ENCODE results near the gene DHX58. TPM values are rescaled to one million over a fixed set of nuclear protein-coding genes. Genes with fewer than 3 reads are reported as not detected.

The DHX58 gene
- total and polyA plus RNA-seq, 2 of the 4 experiments (the other 2 are of a cell fraction) = 1.1 to 2.8 TPM

DNA sequence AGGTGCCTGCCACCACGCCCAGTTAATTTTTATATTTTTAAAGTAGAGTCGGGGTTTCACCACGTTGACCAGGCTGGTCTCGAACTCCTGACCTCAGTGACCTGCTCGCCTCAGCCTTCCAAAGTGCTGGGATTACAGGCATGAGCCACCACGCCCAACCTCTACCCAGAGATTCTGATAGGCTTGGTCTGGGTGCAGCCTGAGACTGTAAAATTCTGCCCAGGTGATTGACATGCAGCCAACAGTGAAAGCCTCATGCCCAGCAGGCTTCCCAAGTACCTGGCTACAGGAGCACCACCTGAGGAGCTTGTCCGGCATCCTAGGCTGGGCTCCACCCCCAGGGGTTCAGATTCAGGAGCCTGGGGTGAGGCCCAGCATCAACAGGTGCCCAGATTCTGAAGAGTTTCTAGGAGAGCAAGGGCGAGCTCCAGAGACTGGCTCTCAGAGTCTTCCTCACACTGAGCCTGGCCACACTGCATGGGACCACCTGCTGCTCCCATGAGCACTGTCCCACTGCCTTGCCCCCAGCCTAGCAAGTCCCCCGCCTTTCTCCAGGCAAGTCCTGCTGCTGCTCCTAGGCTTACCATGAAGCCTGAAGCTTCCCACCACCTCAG, 30.9 kb downstream of the DHX58 start:
- BruUV-seq (replicated peaks) = no TSS peak
- intact Hi-C loops (cut with micrococcal nuclease) (no loop called here), dilution Hi-C loops (cut with HindIII; ENCODE audit: low sequenced_read_pairs, unreplicated experiment) (no loop called here), in situ Hi-C loops (cut with MboI; ENCODE audit: low sequenced_read_pairs) (no loop called here)
- H2AFZ ChIP-seq (replicated peaks; ENCODE audit: low read length, poor library complexity) = no peak overlapping the region
- no peak overlapping the region for H3K9ac ChIP-seq (ENCODE audit: low read depth, low read length)
- H3K79me1 ChIP-seq (ENCODE audit: low read depth in 1 of 2, low read length in 2 of 2) = no peaks in the 10 kb centered on the region
- H3K4me2 ChIP-seq (ENCODE audit: low read depth, low read length) = no peak overlapping the region
- H3K36me3 ChIP-seq (ENCODE audit: control insufficient read depth, insufficient read depth, low read length) = no peaks in the 10 kb centered on the region
- POLR2A ChIA-PET (ENCODE audit: unreplicated experiment) = no interaction called here
- H2BK120ac ChIP-seq (ENCODE audit: low read depth, low read length) = no peak overlapping the region
- H3K18ac ChIP-seq (ENCODE audit: low read depth, low read length) = no peak overlapping the region
- H3K23ac ChIP-seq (ENCODE audit: low read depth, low read length) = no peak overlapping the region
- no peak overlapping the region for H2BK20ac ChIP-seq (ENCODE audit: low read depth, low read length)
- H3K4me1 ChIP-seq (ENCODE audit: control insufficient read depth, insufficient read depth, low read length) = no peaks in the 10 kb centered on the region
- H4K20me1 ChIP-seq (ENCODE audit: insufficient read depth, low read length) = no peaks in the 10 kb centered on the region
- H2BK15ac ChIP-seq (ENCODE audit: low read depth, low read length) = no peak overlapping the region
- H4K5ac ChIP-seq (ENCODE audit: low read depth, low read length) = no peak overlapping the region
- no peak for TF ChIP-seq FOS (IDR thresholded peaks at IDR 0.05; ENCODE audit: low read depth, low read length)
- TF ChIP-seq, protein P1, sequence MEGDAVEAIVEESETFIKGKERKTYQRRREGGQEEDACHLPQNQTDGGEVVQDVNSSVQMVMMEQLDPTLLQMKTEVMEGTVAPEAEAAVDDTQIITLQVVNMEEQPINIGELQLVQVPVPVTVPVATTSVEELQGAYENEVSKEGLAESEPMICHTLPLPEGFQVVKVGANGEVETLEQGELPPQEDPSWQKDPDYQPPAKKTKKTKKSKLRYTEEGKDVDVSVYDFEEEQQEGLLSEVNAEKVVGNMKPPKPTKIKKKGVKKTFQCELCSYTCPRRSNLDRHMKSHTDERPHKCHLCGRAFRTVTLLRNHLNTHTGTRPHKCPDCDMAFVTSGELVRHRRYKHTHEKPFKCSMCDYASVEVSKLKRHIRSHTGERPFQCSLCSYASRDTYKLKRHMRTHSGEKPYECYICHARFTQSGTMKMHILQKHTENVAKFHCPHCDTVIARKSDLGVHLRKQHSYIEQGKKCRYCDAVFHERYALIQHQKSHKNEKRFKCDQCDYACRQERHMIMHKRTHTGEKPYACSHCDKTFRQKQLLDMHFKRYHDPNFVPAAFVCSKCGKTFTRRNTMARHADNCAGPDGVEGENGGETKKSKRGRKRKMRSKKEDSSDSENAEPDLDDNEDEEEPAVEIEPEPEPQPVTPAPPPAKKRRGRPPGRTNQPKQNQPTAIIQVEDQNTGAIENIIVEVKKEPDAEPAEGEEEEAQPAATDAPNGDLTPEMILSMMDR (conservative IDR thresholded peaks at IDR 0.05; ENCODE audit: low read depth, low read length) = no peak
- no peak for TF ChIP-seq CHD1 (IDR thresholded peaks at IDR 0.05; ENCODE audit: low read depth, low read length)
- TF ChIP-seq NFE2L2 (IDR thresholded peaks at IDR 0.05; ENCODE audit: low read depth, low read length) = no peak
- TF ChIP-seq MAZ (IDR thresholded peaks at IDR 0.05; ENCODE audit: borderline replicate concordance, low read depth, low read length) = no peak
- TF ChIP-seq RAD21 (IDR thresholded peaks at IDR 0.05; ENCODE audit: low read length) = no peak
- no peak for TF ChIP-seq SMC3 (IDR thresholded peaks at IDR 0.05; ENCODE audit: low read depth, low read length)
- TF ChIP-seq RCOR1 (IDR thresholded peaks at IDR 0.05; ENCODE audit: insufficient replicate concordance, low read length) = no peak
- TF ChIP-seq RFX5 (IDR thresholded peaks at IDR 0.05; ENCODE audit: low read depth, low read length) = no peak
- no peak for TF ChIP-seq MAFK (IDR thresholded peaks at IDR 0.05; ENCODE audit: low read depth, low read length)
- no peak for TF ChIP-seq CEBPB (IDR thresholded peaks at IDR 0.05; ENCODE audit: low read depth, low read length)
- no peak for TF ChIP-seq MXI1 (IDR thresholded peaks at IDR 0.05; ENCODE audit: borderline replicate concordance, low read depth, low read length)
- H3K27ac ChIP-seq (ENCODE audit: insufficient read depth, low read length) = no peak overlapping the region
- CTCF ChIA-PET = no interaction called here
- H4K91ac ChIP-seq (ENCODE audit: insufficient read depth, low read depth, low read length) = no peak overlapping the region
- no peak overlapping the region for H4K8ac ChIP-seq (ENCODE audit: low read depth in 2 of 2, low read length in 2 of 2)
- ATAC-seq (ENCODE audit: low read depth) = no peak
- no peak overlapping the region for H3K4me3 ChIP-seq (ENCODE audit: insufficient read depth, low read depth, low read length)
- WGBS, 2 experiments (ENCODE audit: extremely low coverage in 2 of 2, insufficient read length in 1 of 2) = 79% methylated on average over 2 of the region's 9 CpGs; no CpG with 5 or more reads in 1 of the 2 experiments
- no peak overlapping the region for H2AK9ac ChIP-seq (replicated peaks; ENCODE audit: low read depth, low read length, poor library complexity)
- H3K4ac ChIP-seq (ENCODE audit: low read depth, low read length) = no peak overlapping the region
- H3K56ac ChIP-seq (ENCODE audit: extremely low read depth, insufficient read depth, low read length) = no peak overlapping the region
- no peak overlapping the region for H2AK5ac ChIP-seq (ENCODE audit: low read depth, low read length)
- H3K27me3 ChIP-seq (ENCODE audit: control insufficient read depth, insufficient read depth, low read length) = peaks cover 36% of the 10 kb centered on the region
- no peaks in the 10 kb centered on the region for H3K9me1 ChIP-seq (ENCODE audit: insufficient read depth, low read length)
- no peak for DNase-seq
- no peaks in the 10 kb centered on the region for H3K9me3 ChIP-seq (ENCODE audit: control insufficient read depth, insufficient read depth, low read length)
- H2BK5ac ChIP-seq (ENCODE audit: low read depth, low read length, poor library complexity, severe bottlenecking) = no peak overlapping the region
- no peak overlapping the region for H3K14ac ChIP-seq (replicated peaks; ENCODE audit: low read depth, low read length)
